ENCODE results near the gene WDFY3. TPM values are rescaled to one million over a fixed set of nuclear protein-coding genes. Genes with fewer than 3 reads are reported as not detected.

Gene WDFY3
- total and polyA plus RNA-seq, 2 of the 4 experiments (the other 2 are of a cell fraction): 12.5 to 58.1 TPM

DNA sequence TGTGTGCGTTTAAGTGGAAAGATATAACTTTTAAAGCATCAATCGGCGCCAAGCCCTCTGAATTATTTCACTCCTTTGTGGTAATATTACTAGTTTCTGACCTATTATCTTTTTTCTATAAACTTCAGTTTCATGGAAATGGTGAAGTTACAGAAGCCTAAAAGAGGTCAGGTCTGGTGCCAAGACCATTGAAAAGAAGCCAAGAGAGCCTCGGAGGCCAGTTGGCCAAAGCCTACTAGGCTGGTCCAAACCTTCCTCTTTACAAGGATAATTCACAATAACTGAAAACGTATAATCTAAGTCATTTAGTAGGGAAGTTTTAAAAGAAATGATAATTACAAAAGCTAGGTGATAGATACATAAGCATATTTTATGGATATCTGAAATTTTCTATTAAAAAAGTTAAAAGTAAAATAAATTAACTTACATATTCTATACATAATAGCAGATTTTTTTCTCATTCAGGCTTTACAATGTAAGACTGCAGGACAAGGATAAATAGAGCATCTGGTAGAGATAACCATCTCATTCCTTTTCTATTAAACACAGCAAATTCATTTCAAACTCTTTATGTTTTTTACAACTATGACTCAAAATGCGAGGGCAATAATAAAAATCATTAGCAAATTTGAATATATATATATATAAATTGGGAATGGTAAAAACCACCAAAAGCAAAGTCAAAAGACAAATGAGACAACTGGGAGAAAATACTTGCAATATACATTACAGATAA lies 49.2 kb downstream of the WDFY3 start:
- in situ Hi-C loops (cut with MboI; ENCODE audit: low sequenced_read_pairs): no loop called here
- Histone ChIP-seq H3K4me1 (ENCODE audit: control insufficient read depth, insufficient read depth, low read length) (peaks cover 2% of the 10 kb centered on the region; the same call in 1 of the 2 replicates), H2AFZ (replicated peaks; ENCODE audit: low read length, poor library complexity) (no peak overlapping the region), H3K4me3 (ENCODE audit: insufficient read depth, low read depth, low read length) (no peak overlapping the region), H3K4me2 (ENCODE audit: low read depth, low read length) (no peak overlapping the region), H3K9me1 (ENCODE audit: insufficient read depth, low read length) (no peaks in the 10 kb centered on the region), H4K20me1 (ENCODE audit: insufficient read depth, low read length) (no peaks in the 10 kb centered on the region; the same call in 1 of the 2 replicates), H3K36me3 (ENCODE audit: control insufficient read depth, insufficient read depth, low read length) (no peaks in the 10 kb centered on the region), H4K8ac (ENCODE audit: low read depth in 2 of 2, low read length in 2 of 2) (no peak overlapping the region), H4K91ac (ENCODE audit: insufficient read depth, low read depth, low read length) (no peak overlapping the region), H3K18ac (ENCODE audit: low read depth, low read length) (no peak overlapping the region), H2BK20ac (ENCODE audit: low read depth, low read length) (no peak overlapping the region), H3K14ac (replicated peaks; ENCODE audit: low read depth, low read length) (no peak overlapping the region), H3K23ac (ENCODE audit: low read depth, low read length) (no peak overlapping the region), H2BK120ac (ENCODE audit: low read depth, low read length) (no peak overlapping the region), H3K27me3 (ENCODE audit: control insufficient read depth, insufficient read depth, low read length) (no peaks in the 10 kb centered on the region), H3K9me3 (ENCODE audit: control insufficient read depth, insufficient read depth, low read length) (no peaks in the 10 kb centered on the region), H2BK15ac (ENCODE audit: low read depth, low read length) (no peak overlapping the region), H2BK5ac (ENCODE audit: low read depth, low read length, poor library complexity, severe bottlenecking) (no peak overlapping the region), H3K9ac (ENCODE audit: low read depth, low read length) (no peak overlapping the region), H2AK9ac (replicated peaks; ENCODE audit: low read depth, low read length, poor library complexity) (no peak overlapping the region), H3K56ac (ENCODE audit: extremely low read depth, insufficient read depth, low read length) (no peak overlapping the region; the same call in 1 of the 2 replicates), H3K79me1 (ENCODE audit: low read depth in 1 of 2, low read length in 2 of 2) (peaks cover 22 to 39% of the 10 kb centered on the region in 2 experiments), H4K5ac (ENCODE audit: low read depth, low read length) (no peak overlapping the region), H3K27ac (ENCODE audit: insufficient read depth, low read length) (no peak overlapping the region), H2AK5ac (ENCODE audit: low read depth, low read length) (no peak overlapping the region), H3K4ac (ENCODE audit: low read depth, low read length) (no peak overlapping the region)
- POLR2A ChIA-PET (ENCODE audit: unreplicated experiment): no interaction called here
- CTCF ChIA-PET: no interaction called here
- TF ChIP-seq RFX5 (IDR thresholded peaks at IDR 0.05; ENCODE audit: low read depth, low read length) (no peak), BHLHE40 (IDR thresholded peaks at IDR 0.05; ENCODE audit: low read depth, low read length) (no peak), FOS (IDR thresholded peaks at IDR 0.05; ENCODE audit: low read depth, low read length) (no peak), MXI1 (IDR thresholded peaks at IDR 0.05; ENCODE audit: borderline replicate concordance, low read depth, low read length) (no peak), POLR2A (IDR thresholded peaks at IDR 0.05; ENCODE audit: low read depth, low read length) (no peak), CEBPB (IDR thresholded peaks at IDR 0.05; ENCODE audit: low read depth, low read length) (no peak), RCOR1 (IDR thresholded peaks at IDR 0.05; ENCODE audit: insufficient replicate concordance, low read length) (no peak)
- TF ChIP-seq, protein P1, sequence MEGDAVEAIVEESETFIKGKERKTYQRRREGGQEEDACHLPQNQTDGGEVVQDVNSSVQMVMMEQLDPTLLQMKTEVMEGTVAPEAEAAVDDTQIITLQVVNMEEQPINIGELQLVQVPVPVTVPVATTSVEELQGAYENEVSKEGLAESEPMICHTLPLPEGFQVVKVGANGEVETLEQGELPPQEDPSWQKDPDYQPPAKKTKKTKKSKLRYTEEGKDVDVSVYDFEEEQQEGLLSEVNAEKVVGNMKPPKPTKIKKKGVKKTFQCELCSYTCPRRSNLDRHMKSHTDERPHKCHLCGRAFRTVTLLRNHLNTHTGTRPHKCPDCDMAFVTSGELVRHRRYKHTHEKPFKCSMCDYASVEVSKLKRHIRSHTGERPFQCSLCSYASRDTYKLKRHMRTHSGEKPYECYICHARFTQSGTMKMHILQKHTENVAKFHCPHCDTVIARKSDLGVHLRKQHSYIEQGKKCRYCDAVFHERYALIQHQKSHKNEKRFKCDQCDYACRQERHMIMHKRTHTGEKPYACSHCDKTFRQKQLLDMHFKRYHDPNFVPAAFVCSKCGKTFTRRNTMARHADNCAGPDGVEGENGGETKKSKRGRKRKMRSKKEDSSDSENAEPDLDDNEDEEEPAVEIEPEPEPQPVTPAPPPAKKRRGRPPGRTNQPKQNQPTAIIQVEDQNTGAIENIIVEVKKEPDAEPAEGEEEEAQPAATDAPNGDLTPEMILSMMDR (conservative IDR thresholded peaks at IDR 0.05; ENCODE audit: low read depth, low read length): no peak
- dilution Hi-C loops (cut with HindIII; ENCODE audit: low sequenced_read_pairs, unreplicated experiment): no loop called here
- no CpG with 5 or more reads among the region's 6 CpGs for WGBS, 2 experiments (ENCODE audit: extremely low coverage in 2 of 2, insufficient read length in 1 of 2)
- BruUV-seq (replicated peaks): no TSS peak
- intact Hi-C loops (cut with micrococcal nuclease): no loop called here
- DNase-seq (peak; percentile 8), ATAC-seq (ENCODE audit: low read depth) (no peak)
